ENCODE data around the gene MBD6.
A peak's percentile ranks its signal among the peaks of the same experiment; 100 is the strongest.
"Not testable (repeated sequence)": the region's sequence is repeated elsewhere in the genome, so short reads cannot be mapped to it uniquely, and the experiment has no call there.

MBD6 gene

GRCh38 chr12:57549909-57550640 lies 27.5 kb downstream of the MBD6 start, which contains the start of gene KIF5A:
KIF5A (plus strand) TSS chr12:57550044; CDS start chr12:57550272, 228 bp downstream.
- no peak for TF ChIP-seq ZNF274 (IDR thresholded peaks at IDR 0.05; ENCODE audit: low read depth, low read length)
- H3K4me3 ChIP-seq (ENCODE audit: low read length) = peak within 1 kb of the TSS; percentile 19; the same call in 1 of the 2 replicates

- H3K4me3 ChIP-seq (ENCODE audit: low read length) = no peak overlapping the region
- TF ChIP-seq ZNF274 (IDR thresholded peaks at IDR 0.05; ENCODE audit: low read depth, low read length) = no peak
Observed at GRCh38 chr12:57550641-57551549, 28.3 kb downstream of the MBD6 start.

- no peak overlapping the region for H3K4me3 ChIP-seq (ENCODE audit: low read length)
- no peak for TF ChIP-seq ZNF274 (IDR thresholded peaks at IDR 0.05; ENCODE audit: low read depth, low read length)
Observed at GRCh38 chr12:57551637-57552305, 29.1 kb downstream of the MBD6 start.

DNA sequence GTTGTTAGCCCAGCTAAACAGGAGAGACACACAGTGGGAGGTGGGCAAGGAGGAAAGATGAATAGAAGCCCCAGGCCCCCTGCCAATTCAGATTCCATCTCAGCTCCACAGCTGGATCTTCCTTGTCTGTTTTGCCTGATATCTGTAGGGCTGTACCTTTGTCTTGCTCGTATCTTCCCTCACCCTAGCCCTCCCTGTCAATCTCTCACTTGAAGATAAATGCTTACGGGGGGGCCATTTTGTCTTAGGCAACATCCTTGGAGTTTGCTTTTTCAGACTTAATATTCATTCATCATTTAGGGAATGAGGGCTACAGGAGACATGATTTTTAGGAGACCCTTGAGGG lies 29.7 kb downstream of the MBD6 start:
- no peak for TF ChIP-seq ZNF274 (IDR thresholded peaks at IDR 0.05; ENCODE audit: low read depth, low read length)

DNA sequence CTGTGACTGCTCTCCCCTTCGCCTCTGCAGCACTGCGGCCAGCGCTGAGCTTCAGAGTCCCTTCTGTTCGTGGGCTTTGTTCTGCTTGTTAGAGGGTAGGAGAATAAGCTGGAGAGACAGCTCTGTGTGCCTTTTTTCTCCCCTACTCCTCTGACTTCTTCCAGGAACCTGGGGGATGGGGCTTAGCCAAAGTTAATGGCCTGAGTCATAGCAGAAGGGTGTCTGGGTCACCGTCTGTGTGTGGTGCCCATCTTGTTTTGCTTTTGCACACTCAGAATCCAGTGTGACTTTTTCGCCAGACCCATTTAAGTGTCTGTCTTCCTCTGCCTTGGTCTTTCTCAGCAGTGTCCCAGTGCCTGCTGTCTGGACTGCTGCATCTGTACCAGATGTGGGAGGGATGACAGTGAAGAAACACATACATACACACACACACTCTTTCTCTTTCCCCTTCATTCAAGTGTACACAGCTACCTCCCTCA lies 30.2 kb downstream of the MBD6 start:
- TF ChIP-seq ZNF274 (IDR thresholded peaks at IDR 0.05; ENCODE audit: low read depth, low read length) = no peak
- H3K4me3 ChIP-seq (ENCODE audit: low read length) = no peak overlapping the region

More for the DNA sequence above, 29.7 kb downstream of the MBD6 start:
- H3K4me3 ChIP-seq (ENCODE audit: low read length) = no peak overlapping the region

DNA sequence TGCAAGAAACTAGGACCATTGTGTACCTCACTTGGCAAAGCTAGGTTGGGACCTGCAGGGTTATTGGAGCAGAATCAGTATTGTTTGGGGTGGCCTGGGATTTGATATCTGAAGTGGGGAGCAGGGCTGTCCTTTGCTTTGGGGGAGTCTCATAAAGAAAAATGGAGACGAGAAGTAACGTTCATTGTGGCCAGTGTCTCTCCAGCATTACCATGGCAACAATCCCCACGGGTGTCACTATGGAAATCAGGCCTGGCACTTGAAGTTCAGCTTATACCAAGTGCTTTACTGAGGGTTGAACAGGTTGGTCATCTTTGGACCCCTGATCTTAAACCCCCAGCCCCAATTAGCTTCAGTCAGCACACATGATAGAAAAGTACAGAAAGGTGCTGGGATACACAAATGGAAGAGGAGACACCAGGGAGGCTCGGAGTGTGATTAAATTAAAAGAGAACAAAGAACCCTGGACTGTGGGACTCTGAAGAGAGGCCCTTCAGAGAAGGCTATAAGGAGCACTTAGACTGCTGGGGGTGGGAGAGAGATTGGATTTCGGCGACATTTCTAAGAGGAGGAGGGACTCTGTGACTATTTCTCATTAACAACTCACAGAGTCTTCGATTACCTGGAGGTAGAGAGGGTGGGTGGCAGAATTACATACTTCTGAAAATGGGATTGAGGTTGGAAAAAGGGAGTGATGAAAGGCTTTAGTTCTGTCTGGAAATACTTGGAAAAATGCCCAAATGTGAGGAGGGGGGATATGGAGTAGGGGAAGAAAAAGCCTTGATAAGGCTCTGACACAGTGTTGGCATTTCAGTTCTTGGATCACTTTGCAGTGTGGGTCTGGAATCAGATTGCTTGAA lies 30.9 kb downstream of the MBD6 start:
- no peak overlapping the region for H3K4me3 ChIP-seq (ENCODE audit: low read length)
- TF ChIP-seq ZNF274 (IDR thresholded peaks at IDR 0.05; ENCODE audit: low read depth, low read length) = no peak

- no peak for TF ChIP-seq ZNF274 (IDR thresholded peaks at IDR 0.05; ENCODE audit: low read depth, low read length)
- no peak overlapping the region for H3K4me3 ChIP-seq (ENCODE audit: low read length)
Observed at GRCh38 chr12:57554453-57554852, 31.8 kb downstream of the MBD6 start.

- H3K4me3 ChIP-seq (ENCODE audit: low read length) = no peak overlapping the region
- no peak for TF ChIP-seq ZNF274 (IDR thresholded peaks at IDR 0.05; ENCODE audit: low read depth, low read length)
Observed at GRCh38 chr12:57554897-57555296, 32.3 kb downstream of the MBD6 start.

- H3K4me3 ChIP-seq (ENCODE audit: low read length) = no peak overlapping the region
- TF ChIP-seq ZNF274 (IDR thresholded peaks at IDR 0.05; ENCODE audit: low read depth, low read length) = no peak
Observed at GRCh38 chr12:57558864-57559263, 36.2 kb downstream of the MBD6 start.

DNA sequence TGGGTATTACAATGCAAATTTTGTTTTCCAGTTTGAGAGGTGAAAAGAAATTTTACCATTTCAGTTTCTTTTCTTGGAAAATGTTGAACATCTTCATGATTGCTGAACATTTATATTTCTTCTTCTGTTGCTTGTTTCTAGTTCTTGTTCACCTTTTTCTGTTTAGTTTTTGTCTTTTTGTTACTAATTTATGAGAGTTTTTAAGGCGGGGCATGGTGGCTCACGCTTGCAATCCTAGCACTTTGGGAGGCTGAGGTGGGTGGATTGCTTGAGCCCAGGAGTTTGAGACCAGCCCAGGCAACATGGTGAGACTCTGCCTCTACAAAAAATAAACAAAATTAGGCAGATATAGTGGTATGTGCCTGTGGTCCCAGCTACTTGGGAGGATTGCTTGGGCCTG lies 37.9 kb downstream of the MBD6 start:
- no peak overlapping the region for H3K4me3 ChIP-seq (ENCODE audit: low read length)
- TF ChIP-seq ZNF274 (IDR thresholded peaks at IDR 0.05; ENCODE audit: low read depth, low read length) = no peak

- not testable (repeated sequence) for H3K4me3 ChIP-seq (ENCODE audit: low read length)
Observed at GRCh38 chr12:57561117-57561516, 38.5 kb downstream of the MBD6 start.

GRCh38 chr12:57563358-57563757 lies 40.7 kb downstream of the MBD6 start:
- no peak for TF ChIP-seq ZNF274 (IDR thresholded peaks at IDR 0.05; ENCODE audit: low read depth, low read length)

DNA sequence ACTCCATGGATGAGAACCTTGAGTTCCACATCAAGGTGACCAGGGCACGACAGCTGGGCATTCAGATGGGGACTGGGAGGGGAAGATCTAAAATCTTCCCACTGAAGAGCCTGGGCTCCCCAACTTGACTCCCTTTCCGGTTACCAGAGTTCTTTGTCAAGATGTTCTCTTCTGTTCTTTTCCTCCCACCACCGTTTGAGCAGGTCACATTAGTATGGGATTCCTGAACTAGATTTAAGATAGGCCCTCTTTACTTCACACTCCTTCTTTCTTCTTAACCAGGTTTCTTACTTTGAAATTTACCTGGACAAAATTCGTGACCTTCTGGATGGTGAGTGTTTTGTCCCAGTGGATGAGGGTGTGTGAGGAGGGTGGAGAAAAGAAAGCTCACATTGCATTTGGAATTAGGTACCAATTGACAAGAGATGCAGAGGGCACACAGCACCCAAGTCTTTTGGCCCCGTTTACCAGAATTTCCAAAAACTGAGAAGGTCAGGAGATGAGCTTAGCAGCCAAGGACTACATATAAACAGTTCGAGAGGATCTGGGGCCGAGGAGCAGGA lies 41.6 kb downstream of the MBD6 start:
- TF ChIP-seq ZNF274 (IDR thresholded peaks at IDR 0.05; ENCODE audit: low read depth, low read length) = no peak
- H3K4me3 ChIP-seq (ENCODE audit: low read length) = no peak overlapping the region

More at GRCh38 chr12:57563358-57563757, 40.7 kb downstream of the MBD6 start:
- H3K4me3 ChIP-seq (ENCODE audit: low read length) = no peak overlapping the region

Data from GM08714 (cell line).